Type B pancreatic cell (in vitro differentiated cells): ENCODE data around the gene UTP11. TPM values are rescaled to one million over a fixed set of nuclear protein-coding genes. Genes with fewer than 3 reads are reported as not detected.
"Not testable (repeated sequence)": the region's sequence is repeated elsewhere in the genome, so short reads cannot be mapped to it uniquely, and the experiment has no call there.

Experiments
- DNase-seq: peaks from one replicate; pipeline ENCODE4 v3.0.0; 2021; ENCODE audit warnings: mixed read lengths; ENCODE audit not compliant: unreplicated experiment; ENCODE audit errors: extremely low spot score
- H3K27ac Mint-ChIP-seq: 2 replicates; pipeline ENCODE4 v1.8.0; 2021; ENCODE audit warnings: mild to moderate bottlenecking, mixed read lengths
- H3K27me3 Mint-ChIP-seq: 2 replicates; pipeline ENCODE4 v1.8.0; 2021; ENCODE audit warnings: mixed read lengths
- H3K36me3 Mint-ChIP-seq: 2 replicates; pipeline ENCODE4 v1.8.0; 2021; ENCODE audit warnings: mixed read lengths
- H3K4me1 Mint-ChIP-seq: one replicate; pipeline ENCODE4 v1.8.0; 2021; ENCODE audit warnings: mixed read lengths; ENCODE audit not compliant: unreplicated experiment
- H3K4me3 Mint-ChIP-seq: 2 replicates; pipeline ENCODE4 v1.8.0; 2021; ENCODE audit warnings: mild to moderate bottlenecking, mixed read lengths
- H3K9me3 Mint-ChIP-seq: 2 replicates; pipeline ENCODE4 v1.8.0; 2021; ENCODE audit warnings: mixed read lengths
- CTCF ChIP-seq: fragments of 200-600 bp; sonication (generic); conservative IDR thresholded peaks from 2 replicates; pipeline ENCODE4 v1.5.0; 2021; ENCODE audit warnings: antibody characterized with exemption, mild to moderate bottlenecking
- long read RNA-seq: library from polyadenylated mRNA; unstranded; transcript quantifications from one replicate; pipeline ENCODE4 v2.0.0, GENCODE V29; 2020
- total RNA-seq: library from RNA; stranded (reverse); gene quantifications from 2 replicates; pipeline ENCODE4 v1.2.1, GENCODE V29; 2021; ENCODE audit warnings: low replicate concordance

Gene UTP11
- 22.7 and 33.1 TPM in 2 replicates for total RNA-seq
- long read RNA-seq, transcript UTP11-201 (8 exons, 2,019 nt) = major isoform, 71 of 83 reads
- long read RNA-seq, partial matches to known transcripts = 2 of 83 reads
- long read RNA-seq, other reads (novel, unspliced or antisense) = 9 of 83 reads

GRCh38 chr1:38012363-38013226, at the start of gene UTP11:
TSS of gene UTP11 (plus strand) at chr1:38012734. CDS start at chr1:38012803, 69 bp downstream.
- no peak for TF ChIP-seq CTCF
- H3K27me3 Mint-ChIP-seq = peaks cover 2% of the 10 kb centered on the region

GRCh38 chr1:37964106-37964505, 48.4 kb upstream of the UTP11 start:
- H3K27ac Mint-ChIP-seq, H3K27me3 Mint-ChIP-seq, H3K4me3 Mint-ChIP-seq, DNase-seq, H3K9me3 Mint-ChIP-seq, H3K4me1 Mint-ChIP-seq: not testable (repeated sequence)
- H3K36me3 Mint-ChIP-seq = peaks cover 21% of the 10 kb centered on the region

More at GRCh38 chr1:38012363-38013226, at the start of gene UTP11:
- Mint-ChIP-seq H3K9me3 (no peaks in the 10 kb centered on the region), H3K36me3 (no peaks in the 10 kb centered on the region), H3K27ac (peak within 1 kb of the TSS; percentile 98), H3K4me1 (peaks cover 27% of the 10 kb centered on the region), H3K4me3 (peak within 1 kb of the TSS; percentile 97)
- DNase-seq = peak; percentile 91

- Mint-ChIP-seq H3K4me1 (no peaks in the 10 kb centered on the region), H3K27me3 (no peaks in the 10 kb centered on the region), H3K27ac (no peak overlapping the region), H3K4me3 (no peak overlapping the region), H3K9me3 (no peaks in the 10 kb centered on the region), H3K36me3 (peaks cover 21% of the 10 kb centered on the region)
- no peak for TF ChIP-seq CTCF
- DNase-seq = no peak
Measured at GRCh38 chr1:37965301-37965700, 47.2 kb upstream of the UTP11 start.

GRCh38 chr1:37973684-37974083, 38.9 kb upstream of the UTP11 start:
- not testable (repeated sequence) for H3K4me3 Mint-ChIP-seq, DNase-seq, H3K4me1 Mint-ChIP-seq, H3K27ac Mint-ChIP-seq, H3K27me3 Mint-ChIP-seq, H3K9me3 Mint-ChIP-seq
- peaks cover 45% of the 10 kb centered on the region for H3K36me3 Mint-ChIP-seq

- Mint-ChIP-seq H3K4me3 (no peak overlapping the region), H3K27me3 (no peaks in the 10 kb centered on the region), H3K27ac (no peak overlapping the region), H3K36me3 (peaks cover 47% of the 10 kb centered on the region), H3K4me1 (no peaks in the 10 kb centered on the region), H3K9me3 (no peaks in the 10 kb centered on the region)
- TF ChIP-seq CTCF = no peak
- no peak for DNase-seq
Measured at GRCh38 chr1:37974567-37974966, 38.0 kb upstream of the UTP11 start.

- H3K36me3 Mint-ChIP-seq = peaks cover 46% of the 10 kb centered on the region
- peak; percentile 77 for TF ChIP-seq CTCF
- H3K4me1 Mint-ChIP-seq, DNase-seq, H3K4me3 Mint-ChIP-seq, H3K9me3 Mint-ChIP-seq, H3K27me3 Mint-ChIP-seq, H3K27ac Mint-ChIP-seq: not testable (repeated sequence)
Measured at GRCh38 chr1:37975083-37975482, 37.5 kb upstream of the UTP11 start.
